HL-60/S4 (cell line): ENCODE results near the gene HLCS.

Experiments
- in situ Hi-C: fragments of 300-500 bp; cut with MboI; formaldehyde crosslinking; loops from 2 replicates; pipeline ENCODE4 v1.14.3; 2022; ENCODE audit warnings: low sequenced_read_pairs

HLCS gene

DNA sequence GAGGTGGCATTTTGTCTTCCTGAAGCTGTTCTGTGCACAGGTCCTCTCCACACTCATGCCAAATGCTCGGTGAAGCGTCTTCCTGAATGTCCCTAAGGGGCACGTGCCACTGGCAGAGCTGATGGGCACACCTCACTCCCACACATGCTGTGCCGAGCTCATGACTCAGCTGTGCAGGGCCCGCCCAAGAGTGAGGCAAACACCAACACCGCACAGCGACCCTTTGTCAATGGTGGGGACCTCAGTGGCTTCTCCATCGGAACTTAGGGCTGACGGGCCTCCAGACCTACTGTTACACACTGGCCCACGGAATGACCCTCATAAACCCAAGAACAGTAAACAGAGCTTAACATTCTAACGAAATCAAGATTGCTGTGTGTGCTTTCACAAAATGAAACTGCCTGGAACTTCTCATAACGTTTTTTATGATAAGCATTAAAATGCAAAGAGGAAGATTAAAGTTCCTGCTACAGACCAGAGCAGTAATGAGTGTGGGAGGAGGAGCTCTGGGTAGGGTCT lies 178.3 kb downstream of the HLCS start:
- in situ Hi-C loops = no loop called here

DNA sequence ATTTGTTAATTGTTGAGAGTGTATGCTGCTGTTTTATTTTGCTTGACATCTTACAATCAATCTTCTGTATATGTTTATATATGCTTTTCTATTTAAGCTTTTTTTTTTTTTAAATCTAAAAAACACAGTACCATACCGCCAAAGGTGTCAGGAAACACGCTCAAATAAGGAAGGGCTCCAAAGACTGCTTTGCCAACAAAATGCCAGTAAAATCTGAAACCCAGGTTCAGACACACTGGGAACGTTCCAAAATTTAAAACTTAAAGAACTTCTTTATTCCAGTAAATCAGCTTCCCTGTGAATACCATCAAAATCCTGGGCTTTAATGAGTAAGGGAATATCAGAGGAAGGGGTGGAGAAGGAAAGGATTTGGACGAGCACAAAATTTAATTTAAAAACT lies 180.3 kb downstream of the HLCS start:
- in situ Hi-C loops = no loop called here

DNA sequence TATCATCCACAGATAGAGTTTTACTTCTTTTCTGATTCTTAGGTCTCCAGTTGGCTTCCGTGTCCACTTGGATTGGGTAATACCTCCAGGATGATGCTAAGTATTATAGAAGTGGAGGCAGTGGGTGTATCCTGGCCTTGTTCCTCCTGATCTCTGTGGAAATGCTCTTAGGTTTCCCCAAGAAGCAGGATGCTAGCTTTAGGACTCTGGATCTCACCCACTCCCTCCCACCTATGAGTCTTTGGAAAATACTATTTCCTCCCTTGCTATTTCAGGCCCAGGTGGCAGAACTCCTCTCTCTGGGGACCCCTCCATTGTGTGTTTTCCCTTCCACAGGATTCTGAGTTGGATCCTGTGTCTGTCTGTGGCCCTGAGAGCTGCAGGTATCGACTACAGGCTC lies 180.9 kb downstream of the HLCS start:
- in situ Hi-C loops = no loop called here

DNA sequence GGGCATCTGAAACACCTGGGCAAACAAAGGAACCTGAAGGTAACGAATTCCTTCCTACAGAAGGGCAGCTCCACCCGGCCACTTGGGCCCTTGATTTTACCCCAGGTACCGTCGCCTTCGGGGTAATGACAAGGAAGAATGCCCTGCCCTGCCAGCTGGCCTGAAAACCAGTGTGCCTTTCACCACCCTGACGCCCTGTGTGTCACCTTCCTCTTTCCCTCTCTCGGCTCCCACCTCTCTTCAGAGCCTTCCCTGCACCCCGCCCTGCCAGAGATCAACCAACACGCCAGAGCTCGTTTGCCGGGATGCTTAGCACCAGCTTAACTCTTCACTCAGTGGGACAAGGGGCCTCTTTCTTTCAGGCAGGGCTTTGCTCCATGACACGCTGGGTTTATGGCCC lies 181.5 kb downstream of the HLCS start:
- in situ Hi-C loops = no loop called here

DNA sequence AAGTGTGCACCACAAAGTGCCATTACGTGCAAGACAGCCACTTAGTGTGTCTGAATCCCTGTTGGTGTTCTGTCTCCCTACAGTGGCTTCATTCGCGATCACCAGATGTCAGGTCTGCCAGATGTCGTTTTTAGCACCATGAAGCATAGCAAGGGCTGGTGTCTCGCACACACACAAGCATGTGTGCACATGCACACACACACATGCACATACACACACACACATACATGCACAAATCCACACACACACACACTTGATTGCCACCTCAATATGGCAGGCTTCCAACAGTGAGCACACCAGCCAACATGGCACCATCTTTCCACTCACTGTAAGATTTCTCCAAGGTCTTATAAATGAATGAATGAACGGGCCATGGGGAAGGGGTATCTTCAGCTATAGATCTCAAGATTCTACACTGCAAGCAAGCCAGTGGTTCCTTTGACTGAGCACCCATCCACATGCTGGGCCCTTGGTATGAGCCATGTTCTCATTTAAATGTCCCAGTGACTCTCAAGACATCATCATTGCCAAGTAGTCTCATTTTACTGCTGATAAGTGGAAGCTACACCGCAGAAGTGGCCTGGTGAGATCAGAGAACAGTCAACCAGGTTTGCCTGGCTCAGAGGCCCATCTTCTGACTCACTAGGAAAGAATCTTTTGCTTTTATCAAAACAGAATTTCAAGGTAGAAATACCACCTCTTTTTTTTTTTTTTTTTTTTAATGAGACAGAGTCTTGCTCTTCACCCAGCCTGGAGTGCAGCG lies 182.7 kb downstream of the HLCS start:
- in situ Hi-C loops = no loop called here

DNA sequence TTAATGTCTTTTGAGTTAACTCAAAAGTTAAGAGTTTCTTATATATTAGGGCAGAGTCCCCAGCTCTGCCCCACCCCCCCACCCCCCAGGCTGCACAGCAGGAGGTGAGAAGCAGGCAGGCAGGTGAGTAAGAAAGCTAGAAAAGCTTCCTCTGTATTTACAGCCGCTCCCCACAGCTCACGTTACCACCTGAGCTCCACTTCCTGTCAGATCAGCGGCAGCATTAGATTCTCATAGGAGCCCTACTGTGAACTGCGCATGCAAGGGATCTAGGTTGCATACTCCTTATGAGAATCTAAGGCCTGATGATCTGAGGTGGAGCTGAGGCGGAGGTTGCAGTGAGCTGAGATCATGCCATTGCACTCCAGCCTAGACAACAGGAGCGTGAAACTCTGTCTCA lies 185.6 kb downstream of the HLCS start:
- in situ Hi-C loops = no loop called here

DNA sequence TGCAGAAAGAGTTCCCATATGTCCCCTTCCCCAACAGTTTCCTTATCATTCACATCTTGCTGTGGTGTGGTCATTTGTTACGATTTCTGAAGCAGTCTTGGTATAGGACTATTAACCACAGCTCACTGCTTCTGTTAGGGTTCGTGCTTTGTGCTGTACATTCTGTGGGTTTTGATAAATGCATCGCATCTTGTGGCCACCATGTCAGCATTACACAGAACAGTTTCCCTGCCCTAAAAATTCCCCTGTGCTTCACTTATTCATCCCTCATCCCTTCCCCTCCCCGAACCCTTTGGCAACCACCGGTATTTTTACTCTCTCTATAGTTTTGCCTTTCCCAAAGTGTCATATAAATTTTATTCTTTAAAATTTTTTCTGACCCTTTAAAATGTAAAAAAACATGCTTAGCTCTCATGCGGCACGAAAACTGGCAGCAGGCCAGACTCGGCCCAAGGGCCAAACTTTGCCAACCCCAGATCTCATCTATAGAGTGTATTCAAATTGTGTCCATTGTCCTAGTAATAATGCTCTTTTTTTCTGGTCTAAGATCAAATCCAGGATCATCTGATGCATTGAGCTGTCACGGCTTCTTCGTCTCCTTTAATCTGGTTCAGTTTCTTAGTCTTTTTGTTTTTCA lies 189.4 kb downstream of the HLCS start:
- in situ Hi-C loops = no loop called here

DNA sequence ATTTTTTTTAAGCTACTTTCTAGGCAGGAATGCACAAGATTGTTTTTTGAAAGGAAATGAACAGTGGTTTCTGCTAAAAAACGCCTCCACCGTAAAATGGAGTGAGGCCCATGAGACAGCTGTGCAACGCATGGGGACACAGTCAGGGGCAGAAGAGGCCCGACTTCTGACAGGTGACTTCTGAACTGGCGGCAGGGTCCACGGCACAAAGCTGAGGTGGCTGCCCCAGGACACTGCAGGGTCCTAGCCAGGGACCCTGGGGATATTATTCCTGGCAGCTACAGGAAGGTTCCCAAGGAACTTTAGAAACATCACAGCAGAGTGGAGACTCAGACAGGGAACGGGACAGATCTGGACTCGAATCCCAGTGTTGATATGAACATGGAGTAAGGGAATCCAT lies 192.5 kb downstream of the HLCS start:
- in situ Hi-C loops = no loop called here

DNA sequence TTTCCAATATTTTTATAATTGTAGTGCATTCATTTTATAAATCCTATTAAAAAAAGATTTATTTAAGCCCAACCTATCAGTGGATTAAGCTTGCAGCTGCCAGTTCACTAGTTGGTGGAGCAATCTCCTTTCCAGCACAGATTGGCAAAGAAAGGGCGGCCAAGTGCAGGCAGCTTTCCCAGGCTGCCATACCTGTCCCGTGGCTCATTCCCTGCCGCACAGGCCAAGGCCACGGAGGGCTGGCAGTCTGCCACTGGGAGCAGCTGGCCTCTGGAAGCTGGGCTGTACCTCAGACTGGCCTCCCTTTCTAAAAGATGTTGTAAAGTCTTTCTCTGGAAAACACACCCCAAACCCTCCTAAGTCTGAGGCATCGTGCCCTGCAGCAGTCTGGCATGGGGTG lies 193.4 kb downstream of the HLCS start:
- in situ Hi-C loops = no loop called here

DNA sequence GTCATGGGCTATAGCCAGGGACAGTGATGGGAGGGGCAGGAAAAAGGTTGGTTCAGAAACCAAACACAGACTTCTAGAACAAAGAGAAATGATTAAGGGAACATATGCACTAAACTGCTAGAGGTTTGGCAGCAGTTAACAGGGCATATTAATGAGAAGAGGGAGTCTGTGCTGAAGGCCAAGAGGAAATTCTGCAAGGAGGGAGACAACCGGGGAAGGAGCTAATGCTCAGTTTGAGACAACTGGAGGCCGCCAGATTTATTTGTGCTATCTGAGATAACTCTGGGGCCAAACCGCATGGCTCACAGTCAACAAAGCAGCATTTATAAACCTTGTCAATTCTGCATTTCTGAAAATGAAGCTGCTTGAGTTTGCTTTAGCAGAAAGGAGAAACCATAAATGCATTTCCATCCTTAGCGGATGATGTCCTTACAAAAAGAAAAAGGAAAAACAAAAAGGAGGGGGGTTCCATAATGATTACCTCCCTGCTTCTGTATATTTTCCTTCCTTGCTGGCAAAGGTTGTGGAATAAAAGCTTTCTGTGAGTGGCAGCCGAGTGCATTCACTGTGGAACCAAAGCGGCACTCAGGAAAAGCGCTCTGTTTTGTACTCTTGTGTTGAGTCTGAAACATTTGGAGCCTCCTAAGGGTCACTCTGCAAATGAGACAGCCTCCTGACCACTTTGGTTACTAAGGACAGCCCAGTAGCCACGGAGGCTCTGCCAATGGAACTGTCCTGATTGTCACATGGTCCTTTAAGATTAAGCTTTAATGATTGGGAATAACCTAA lies 197.2 kb downstream of the HLCS start:
- in situ Hi-C loops = no loop called here

DNA sequence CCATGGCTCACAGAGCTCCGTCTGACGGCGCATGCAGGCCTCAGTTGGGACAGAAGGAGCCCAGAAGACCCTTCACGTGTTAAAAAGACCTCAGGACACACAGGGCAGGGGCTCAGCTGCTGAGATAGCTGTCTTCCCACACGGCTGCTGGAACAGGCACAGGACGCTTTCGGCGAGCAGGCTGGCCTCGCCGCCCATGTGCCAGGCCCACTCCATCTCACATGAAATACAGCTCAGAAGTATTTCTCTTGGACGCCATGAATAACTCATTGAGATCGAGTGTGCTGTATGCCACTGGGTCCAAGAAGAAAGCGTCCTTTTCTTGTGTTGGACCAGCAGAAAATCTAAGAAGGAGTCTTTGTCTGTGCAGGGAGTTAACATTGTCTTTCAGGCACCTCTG lies 198.0 kb downstream of the HLCS start:
- in situ Hi-C loops = no loop called here

DNA sequence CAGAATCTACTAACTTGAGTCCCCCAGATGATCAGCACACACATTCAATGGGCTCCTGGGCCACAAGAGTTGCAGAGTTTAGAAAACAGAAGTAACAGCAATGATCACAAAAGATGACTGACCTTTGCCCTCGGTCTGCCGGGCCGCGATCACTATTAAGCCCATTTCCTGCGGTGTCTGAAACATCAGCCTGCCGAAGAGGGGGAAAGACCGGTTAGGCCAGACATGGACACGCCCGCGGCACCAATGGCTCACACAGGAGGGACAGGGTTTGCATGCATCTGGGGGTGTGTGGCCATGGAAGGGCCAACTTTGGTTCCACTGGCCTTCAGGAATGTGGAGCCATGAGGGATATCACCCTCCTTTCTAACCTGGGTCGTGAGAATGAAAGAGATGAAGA lies 199.4 kb downstream of the HLCS start:
- in situ Hi-C loops = no loop called here

DNA sequence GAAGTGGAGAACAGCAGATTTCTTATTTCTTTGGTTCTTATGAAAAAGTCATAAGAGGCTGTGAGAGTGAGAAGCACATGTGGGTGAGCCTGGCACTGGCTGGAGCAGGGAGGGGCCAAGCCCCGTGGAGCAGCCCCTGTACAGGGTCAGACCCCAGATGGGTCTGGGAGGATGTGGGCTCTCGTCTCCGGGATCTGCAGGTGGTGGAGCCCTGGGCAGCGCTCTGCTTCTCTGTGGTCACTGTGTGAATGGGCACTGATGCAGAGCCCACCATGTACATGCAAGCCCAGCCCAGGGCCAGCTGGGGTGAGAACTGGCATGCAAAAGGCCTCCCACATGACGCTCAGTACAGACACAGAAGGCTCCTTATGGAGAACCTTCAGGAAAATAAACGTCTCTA lies 200.0 kb downstream of the HLCS start:
- in situ Hi-C loops = no loop called here

DNA sequence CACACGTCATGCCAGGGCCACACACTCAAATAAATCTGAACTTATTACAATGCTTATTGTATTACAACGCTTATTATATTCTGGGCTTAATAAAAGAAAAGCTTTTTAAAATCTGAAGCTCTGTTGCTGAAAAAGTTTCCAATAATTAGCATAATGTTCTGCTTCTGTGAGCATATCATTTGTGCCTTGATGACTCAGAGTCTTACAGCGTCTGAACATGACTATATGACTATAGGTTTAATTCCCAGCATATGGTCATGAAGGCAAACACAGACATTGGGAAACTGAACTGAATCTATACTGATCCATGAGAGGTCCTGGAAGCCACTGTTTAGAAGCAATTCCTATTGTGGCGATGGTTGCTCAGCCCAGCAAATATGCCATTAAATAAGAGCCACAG lies 201.2 kb downstream of the HLCS start:
- in situ Hi-C loops = no loop called here

DNA sequence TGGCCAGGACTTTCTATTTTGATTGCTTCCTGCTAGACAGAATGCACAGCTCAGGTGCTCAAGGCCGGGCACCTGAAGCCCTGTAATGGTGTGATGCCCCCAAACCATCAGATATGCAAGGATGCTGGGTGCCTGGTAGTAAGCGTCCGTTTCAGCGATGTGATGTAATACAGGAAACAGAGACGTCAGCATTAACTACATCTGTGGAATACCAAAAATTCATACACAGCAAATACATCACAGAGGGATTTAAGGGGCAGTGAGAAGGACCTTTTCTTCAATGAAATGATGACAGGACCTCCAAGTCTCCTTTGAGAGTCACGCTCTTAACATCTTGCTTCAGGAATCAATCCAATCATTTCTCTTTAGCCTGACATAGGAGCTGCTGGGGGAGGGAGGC lies 203.2 kb downstream of the HLCS start:
- in situ Hi-C loops = no loop called here

DNA sequence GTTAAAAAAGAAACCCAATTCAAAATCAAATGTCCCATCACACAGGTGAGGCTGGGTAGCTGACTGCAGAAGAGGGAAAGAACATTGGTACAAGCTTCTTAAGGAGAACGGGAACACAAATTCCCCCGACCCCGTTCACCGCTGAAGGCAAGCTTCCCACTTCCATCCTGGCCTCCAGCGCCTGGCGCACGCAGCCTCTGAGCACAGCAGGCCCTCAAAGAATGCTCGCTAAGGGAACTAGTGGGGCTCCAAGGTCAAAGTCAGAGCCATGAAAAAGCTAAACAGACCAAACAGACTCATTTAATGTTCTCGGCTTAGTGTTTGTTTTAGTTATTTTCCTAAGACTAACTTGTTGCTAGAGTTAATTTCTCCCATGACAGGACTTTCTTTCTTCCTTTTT lies 203.8 kb downstream of the HLCS start:
- in situ Hi-C loops = no loop called here

DNA sequence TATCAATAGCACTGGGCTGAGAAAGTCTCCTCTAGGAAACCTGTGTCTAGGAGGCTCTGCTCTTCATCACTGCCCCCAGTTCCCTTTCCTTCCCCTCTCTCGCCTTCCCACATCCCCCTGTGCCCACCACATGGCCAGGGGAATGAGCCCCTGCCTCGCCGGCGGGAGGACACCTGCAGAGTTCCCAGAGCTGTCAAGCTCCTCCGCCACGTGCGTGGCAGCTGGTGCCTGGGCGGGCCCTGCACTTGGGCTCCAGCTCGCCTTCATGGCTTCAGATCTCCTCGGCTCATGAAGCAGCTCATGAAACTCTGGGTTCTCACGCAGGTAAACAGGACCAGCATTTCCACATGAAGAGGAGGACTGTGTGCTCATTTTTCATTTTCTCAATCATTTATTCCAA lies 204.8 kb downstream of the HLCS start:
- in situ Hi-C loops = no loop called here

DNA sequence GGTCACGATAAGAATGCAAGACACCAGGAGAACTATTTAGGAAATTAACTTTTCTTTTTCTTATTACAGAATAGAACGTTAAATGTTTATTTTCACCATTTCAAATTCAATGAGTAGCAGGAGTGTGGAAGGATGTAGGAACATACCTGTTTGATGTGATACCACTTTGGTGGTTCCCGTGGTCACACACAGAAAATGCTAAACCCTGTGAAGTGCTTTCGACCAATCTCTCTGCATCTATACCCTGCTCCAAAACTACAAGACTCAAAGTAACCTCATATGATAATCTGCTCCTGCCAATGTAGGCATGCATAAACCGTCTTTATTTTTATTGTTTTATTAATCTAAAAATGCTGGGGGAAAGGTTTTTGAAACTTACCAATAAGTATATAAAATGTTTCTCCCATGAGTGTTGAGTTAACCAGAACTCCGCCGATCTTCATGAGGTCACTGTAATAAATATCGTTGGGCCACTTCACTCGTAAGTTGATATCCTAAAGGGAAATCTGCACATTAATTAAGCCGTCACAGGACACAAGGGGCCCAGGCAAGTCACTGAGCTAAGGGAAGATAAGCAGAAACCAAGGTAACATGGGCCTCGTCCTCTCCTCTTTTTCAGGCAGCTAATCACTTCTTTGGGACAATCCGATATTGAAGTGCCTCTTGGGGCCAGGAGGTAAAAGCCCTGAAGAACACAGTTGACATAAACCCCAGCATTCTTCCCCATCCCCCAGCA lies 207.0 kb downstream of the HLCS start:
- in situ Hi-C loops = no loop called here

DNA sequence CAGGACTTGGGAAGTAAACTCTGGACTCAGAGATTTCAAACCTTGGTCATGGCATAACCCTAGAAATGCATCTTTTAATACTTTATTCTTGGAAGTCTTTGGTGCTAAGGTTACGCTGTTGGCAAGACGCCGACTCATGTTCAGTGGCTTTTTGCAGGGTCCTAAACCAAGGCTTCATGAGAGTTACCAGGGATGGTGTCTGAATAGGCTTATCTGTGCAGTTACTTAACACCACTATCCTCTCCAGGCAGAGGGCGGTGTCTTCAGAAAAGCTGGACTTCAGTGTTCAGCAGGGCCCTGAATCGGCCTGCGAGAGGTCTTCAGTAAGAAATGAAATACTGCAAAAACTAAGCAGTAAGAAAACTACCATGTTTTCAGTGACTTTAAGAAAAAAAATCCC lies 209.3 kb downstream of the HLCS start:
- in situ Hi-C loops = no loop called here

DNA sequence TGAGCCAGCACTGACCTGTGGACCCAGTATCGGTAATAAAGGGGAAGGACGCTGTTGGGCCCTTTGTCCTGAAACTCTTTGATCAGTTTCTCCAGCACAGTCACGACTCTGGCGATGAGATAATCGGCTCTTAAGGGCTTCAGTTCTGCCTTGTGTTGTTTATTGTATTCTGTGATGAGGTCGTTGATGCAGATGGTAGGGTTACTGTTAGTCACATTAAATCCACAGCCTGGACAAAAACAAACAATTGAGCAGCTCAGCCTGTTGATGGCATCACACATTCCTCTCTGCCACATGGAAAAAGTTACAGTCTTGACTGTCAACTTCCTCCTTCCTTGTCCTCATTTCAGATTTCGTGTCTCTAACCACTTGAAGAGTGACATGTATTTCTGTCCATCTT lies 209.9 kb downstream of the HLCS start:
- in situ Hi-C loops = no loop called here

DNA sequence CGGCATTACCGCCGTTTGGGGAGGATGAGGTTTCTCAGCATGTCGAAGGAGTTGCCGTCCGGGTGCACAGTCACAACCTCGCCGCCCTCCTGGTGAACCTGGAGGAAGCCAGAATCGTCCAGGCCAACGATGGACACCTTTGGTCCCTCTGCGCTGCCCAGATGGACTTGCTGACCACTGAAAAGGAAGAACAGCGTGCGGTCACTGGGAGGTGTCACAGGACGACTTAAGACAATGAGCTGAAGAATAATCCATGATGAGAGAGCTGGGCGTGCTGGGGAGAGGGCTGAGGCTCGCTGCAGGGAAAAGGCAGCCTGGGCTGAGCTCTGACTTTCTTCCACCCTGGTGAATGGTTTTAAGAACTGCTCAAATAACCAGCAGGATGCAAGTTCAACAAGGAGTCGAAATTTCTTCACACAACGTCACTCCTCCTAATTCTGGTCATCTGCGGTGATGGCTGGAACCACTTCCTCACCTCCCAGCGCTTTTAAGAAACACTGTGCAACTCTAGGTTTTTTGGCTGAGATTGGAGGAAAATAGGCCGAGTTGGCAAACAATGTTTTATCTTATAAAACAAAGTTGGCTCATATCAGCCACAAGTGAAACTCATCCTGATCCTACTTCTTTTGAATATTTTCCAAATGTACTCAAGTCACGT lies 212.1 kb downstream of the HLCS start:
- in situ Hi-C loops = no loop called here
